Upper lobe of left lung (tissue), 6 donors: ENCODE results near the gene GPR12. TPM values are rescaled to one million over a fixed set of nuclear protein-coding genes. Genes with fewer than 3 reads are reported as not detected.
A peak's percentile ranks its signal among the peaks of the same experiment; 100 is the strongest.

Source experiments
- ATAC-seq, 2 donors: fragments of 200-7000 bp; cut with Tn5 transposase; one replicate each; pipeline ENCODE4 v1.9.1; 2022; ENCODE audit warnings: mild to moderate bottlenecking in 2 of 2, moderate library complexity in 2 of 2; ENCODE audit not compliant: low FRiP score in 2 of 2
- DNase-seq, 2 donors: peaks; one replicate each; pipeline ENCODE4 v3.0.0-alpha.2; 2019 to 2020
- H3K27ac ChIP-seq, 4 donors: fragments of 200-600 bp; sonication (generic); one replicate each; pipeline ENCODE4 v1.5.1; 2016 to 2019
- H3K27me3 ChIP-seq, 4 donors: fragments of 200-600 bp; sonication (generic); one replicate each; pipeline ENCODE4 v1.5.1; 2017 to 2019
- H3K36me3 ChIP-seq, 4 donors: fragments of 200-600 bp; sonication (generic); one replicate each; pipeline ENCODE4 v1.5.1; 2016 to 2019
- H3K4me1 ChIP-seq, 4 donors: fragments of 200-600 bp; sonication (generic); one replicate each; pipeline ENCODE4 v1.5.1; 2018 to 2019
- H3K4me3 ChIP-seq, 4 donors: fragments of 200-600 bp; sonication (generic); one replicate each; pipeline ENCODE4 v1.5.1; 2017 to 2019; ENCODE audit warnings: mild to moderate bottlenecking in 2 of 4, moderate library complexity in 1 of 4
- H3K9me3 ChIP-seq, 4 donors: fragments of 200-600 bp; sonication (generic); one replicate each; pipeline ENCODE4 v1.5.1; 2018 to 2019
- EP300 ChIP-seq, 4 donors: sonication (generic); formaldehyde crosslinking; IDR thresholded peaks; one replicate each; pipeline ENCODE4 v1.5.1; 2017; ENCODE audit warnings: antibody characterized with exemption in 4 of 4, control low read depth in 2 of 4
- POLR2A ChIP-seq, 4 donors: fragments of 450-650 bp; IDR thresholded peaks; one replicate each; pipeline ENCODE4 v1.5.1; 2016 to 2017; ENCODE audit warnings: antibody characterized with exemption in 4 of 4, mild to moderate bottlenecking in 2 of 4
- POLR2AphosphoS5 ChIP-seq, 2 donors: sonication (generic); formaldehyde crosslinking; IDR thresholded peaks; one replicate each; pipeline ENCODE4 v1.5.1; 2017; ENCODE audit warnings: antibody characterized with exemption in 2 of 2
- WGBS, 2 donors: methylation state at CpG; one replicate each; pipeline ENCODE4 v1.1.5; 2017 to 2018; 5-methylcytosine and 5-hydroxymethylcytosine counted together
- total RNA-seq, 6 donors: library from RNA; depleted of rRNA in 4 of 6; stranded (reverse); fragments of >200 nt in 4 of 6; gene quantifications; one replicate each; pipeline versions ENCODE4 v1.1.0 to v1.2.1, GENCODE V29; 2016 to 2021
- TF ChIP-seq, protein P1 (sequence below), 6 experiments: fragments of 450-650 bp in 4 of 6; fragments of 200-600 bp in 2 of 6; sonication (generic) in 2 of 6; IDR thresholded peaks; one replicate each; pipeline ENCODE4 v1.5.1; 2016 to 2019; ENCODE audit warnings: antibody characterized with exemption in 6 of 6
- donor health status: DM: no; HTN: no; CAD: no; lungs with moderate emphysema.
- donor health status: DM: no; HTN: yes; CAD: no; lungs with severe emphysema.

The GPR12 gene
- not detected for total RNA-seq

DNA sequence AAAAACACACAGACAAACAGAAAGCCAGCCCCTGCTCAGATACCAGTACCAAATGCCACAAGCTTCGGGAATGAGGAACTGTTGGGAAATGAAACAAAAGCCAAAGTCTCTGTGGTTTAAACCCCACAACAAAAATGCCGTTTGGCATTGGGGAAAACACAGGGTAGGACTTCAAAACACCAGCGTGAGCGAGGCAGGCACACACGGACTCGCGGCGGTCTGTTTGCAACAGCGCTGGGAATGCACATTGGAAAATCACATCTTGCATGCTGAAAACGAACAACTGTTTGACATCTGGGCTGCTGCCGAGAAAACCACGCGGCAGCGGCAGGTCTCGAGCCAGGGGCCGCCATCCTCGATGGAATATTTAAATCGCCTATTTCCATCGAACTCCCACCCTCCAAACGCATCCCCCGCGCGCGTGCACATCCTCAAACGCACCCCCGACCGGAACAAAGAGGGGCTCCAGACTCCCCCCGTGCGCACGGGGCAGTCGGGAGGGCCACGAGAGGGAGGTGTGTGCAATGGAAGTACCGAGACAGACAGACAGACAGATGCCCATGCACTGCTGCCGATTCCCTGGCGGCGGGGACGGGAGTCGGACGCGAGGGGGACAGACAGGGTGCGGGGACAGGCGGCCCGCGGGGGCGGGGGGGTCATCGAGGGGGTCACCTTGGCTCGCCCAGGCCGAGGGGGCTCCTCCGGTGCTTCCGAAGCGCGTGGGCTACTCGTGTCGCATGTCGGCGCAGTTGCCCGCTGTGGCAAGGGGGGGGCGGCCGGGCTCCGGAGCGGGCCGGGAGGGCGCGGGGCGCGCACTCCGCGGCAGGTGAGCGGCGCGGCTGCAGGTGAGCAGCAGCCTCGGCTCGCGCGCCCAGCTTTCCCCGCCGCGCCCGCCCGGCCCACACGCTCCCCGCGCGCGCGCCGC, at the start of gene GPR12:
Gene GPR12 (minus strand): TSS at position 880 of the 925 bp plus-strand sequence. CDS start 959 bp downstream, outside the sequence.
- Histone ChIP-seq H3K4me3 (peak within 1 kb of the TSS in 3 of 4 donors; percentile 26 to 44 (median 44)), H3K4me1 (peaks cover 7 to 13% (median 10%) of the 10 kb centered on the region in 4 donors), H3K27ac (no peak within 1 kb of the TSS), H3K27me3 (peaks cover 0 to 19% (median 11%) of the 10 kb centered on the region in 4 donors), H3K9me3 (no peaks in the 10 kb centered on the region), H3K36me3 (no peaks in the 10 kb centered on the region)
- ATAC-seq (peak in 1 of 2 donors; percentile 14), DNase-seq (peak in 1 of 2 donors; percentile 79)
- 1% methylated on average over 18 to 50 of the region's 87 CpGs for WGBS, 2 donors
- TF ChIP-seq POLR2A (IDR thresholded peaks at IDR 0.05): no peak
- TF ChIP-seq, protein P1, sequence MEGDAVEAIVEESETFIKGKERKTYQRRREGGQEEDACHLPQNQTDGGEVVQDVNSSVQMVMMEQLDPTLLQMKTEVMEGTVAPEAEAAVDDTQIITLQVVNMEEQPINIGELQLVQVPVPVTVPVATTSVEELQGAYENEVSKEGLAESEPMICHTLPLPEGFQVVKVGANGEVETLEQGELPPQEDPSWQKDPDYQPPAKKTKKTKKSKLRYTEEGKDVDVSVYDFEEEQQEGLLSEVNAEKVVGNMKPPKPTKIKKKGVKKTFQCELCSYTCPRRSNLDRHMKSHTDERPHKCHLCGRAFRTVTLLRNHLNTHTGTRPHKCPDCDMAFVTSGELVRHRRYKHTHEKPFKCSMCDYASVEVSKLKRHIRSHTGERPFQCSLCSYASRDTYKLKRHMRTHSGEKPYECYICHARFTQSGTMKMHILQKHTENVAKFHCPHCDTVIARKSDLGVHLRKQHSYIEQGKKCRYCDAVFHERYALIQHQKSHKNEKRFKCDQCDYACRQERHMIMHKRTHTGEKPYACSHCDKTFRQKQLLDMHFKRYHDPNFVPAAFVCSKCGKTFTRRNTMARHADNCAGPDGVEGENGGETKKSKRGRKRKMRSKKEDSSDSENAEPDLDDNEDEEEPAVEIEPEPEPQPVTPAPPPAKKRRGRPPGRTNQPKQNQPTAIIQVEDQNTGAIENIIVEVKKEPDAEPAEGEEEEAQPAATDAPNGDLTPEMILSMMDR (IDR thresholded peaks at IDR 0.05): no peak
- TF ChIP-seq POLR2AphosphoS5 (IDR thresholded peaks at IDR 0.05): no peak
- no peak for TF ChIP-seq EP300 (IDR thresholded peaks at IDR 0.05)

- ATAC-seq (no peak), DNase-seq (no peak)
- Histone ChIP-seq H3K36me3 (no peaks in the 10 kb centered on the region), H3K4me1 (no peaks in the 10 kb centered on the region), H3K27me3 (no peaks in the 10 kb centered on the region), H3K27ac (no peak overlapping the region), H3K9me3 (no peaks in the 10 kb centered on the region), H3K4me3 (no peak overlapping the region)
- no peak for TF ChIP-seq POLR2AphosphoS5 (IDR thresholded peaks at IDR 0.05)
- no peak for TF ChIP-seq POLR2A (IDR thresholded peaks at IDR 0.05)
- TF ChIP-seq, protein P1 (IDR thresholded peaks at IDR 0.05): no peak
- no peak for TF ChIP-seq EP300 (IDR thresholded peaks at IDR 0.05)
- 39 to 48% methylated on average over 2 of the region's 2 CpGs for WGBS, 2 donors
Measured at GRCh38 chr13:26810095-26810494, 49.5 kb upstream of the GPR12 start.

DNA sequence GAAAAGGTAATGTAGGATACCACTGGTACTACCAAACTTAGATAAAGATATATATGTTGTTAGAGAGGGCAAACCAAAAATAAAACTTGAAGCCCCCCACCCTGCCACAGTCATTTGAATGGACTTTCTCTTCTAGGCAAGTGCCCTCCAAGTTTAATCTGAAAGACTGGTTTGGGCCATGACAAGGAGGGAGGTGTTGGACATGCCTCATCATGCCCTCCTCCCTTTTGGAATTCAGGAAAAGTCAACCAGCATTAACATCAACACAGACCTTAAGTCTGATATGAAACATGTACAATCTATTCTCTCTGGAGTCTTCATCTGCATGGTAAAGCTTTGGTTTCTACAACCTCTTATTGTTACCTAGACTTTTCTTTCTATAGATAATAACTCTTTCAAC, 46.3 kb upstream of the GPR12 start:
- DNase-seq (no peak), ATAC-seq (no peak)
- no peaks in the 10 kb centered on the region for H3K4me1 ChIP-seq
- no peak overlapping the region for H3K27ac ChIP-seq
- TF ChIP-seq POLR2AphosphoS5 (IDR thresholded peaks at IDR 0.05): no peak
- TF ChIP-seq, protein P1 (IDR thresholded peaks at IDR 0.05): no peak
- TF ChIP-seq POLR2A (IDR thresholded peaks at IDR 0.05): no peak
- TF ChIP-seq EP300 (IDR thresholded peaks at IDR 0.05): no peak
- H3K36me3 ChIP-seq: no peaks in the 10 kb centered on the region
- no peaks in the 10 kb centered on the region for H3K27me3 ChIP-seq
- H3K9me3 ChIP-seq: no peaks in the 10 kb centered on the region
- H3K4me3 ChIP-seq: no peak overlapping the region

DNA sequence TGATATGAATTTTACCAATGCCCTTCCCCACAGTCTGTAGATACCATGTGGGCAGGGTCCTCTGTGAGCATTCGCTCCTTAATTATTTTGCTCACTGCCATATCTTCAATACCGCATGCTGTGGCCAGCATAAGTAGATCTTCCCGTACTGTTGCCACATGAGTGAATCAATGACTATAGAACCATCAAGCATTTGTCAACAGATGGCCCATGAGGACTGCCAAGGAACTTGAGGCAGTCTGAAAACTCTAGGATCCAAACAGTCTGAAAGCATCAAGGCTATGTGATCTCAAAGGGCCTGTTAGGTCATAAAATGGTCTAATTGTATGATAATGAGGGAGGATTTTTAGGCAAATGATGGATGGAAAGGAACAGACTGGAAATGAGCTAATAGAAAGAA, 27.4 kb upstream of the GPR12 start:
- Histone ChIP-seq H3K27ac (no peak overlapping the region), H3K4me3 (no peak overlapping the region), H3K36me3 (no peaks in the 10 kb centered on the region), H3K4me1 (peaks cover 0 to 20% (median 9%) of the 10 kb centered on the region in 4 donors), H3K27me3 (no peaks in the 10 kb centered on the region), H3K9me3 (no peaks in the 10 kb centered on the region)
- ATAC-seq (no peak), DNase-seq (no peak)
- TF ChIP-seq EP300 (IDR thresholded peaks at IDR 0.05) (no peak), POLR2A (IDR thresholded peaks at IDR 0.05) (no peak), POLR2AphosphoS5 (IDR thresholded peaks at IDR 0.05) (no peak)
- TF ChIP-seq, protein P1 (IDR thresholded peaks at IDR 0.05): no peak
- WGBS, 2 donors: 92% methylated on average over 3 of the region's 3 CpGs
